Measurements from ENCODE around the gene RAP1A.

DNA sequence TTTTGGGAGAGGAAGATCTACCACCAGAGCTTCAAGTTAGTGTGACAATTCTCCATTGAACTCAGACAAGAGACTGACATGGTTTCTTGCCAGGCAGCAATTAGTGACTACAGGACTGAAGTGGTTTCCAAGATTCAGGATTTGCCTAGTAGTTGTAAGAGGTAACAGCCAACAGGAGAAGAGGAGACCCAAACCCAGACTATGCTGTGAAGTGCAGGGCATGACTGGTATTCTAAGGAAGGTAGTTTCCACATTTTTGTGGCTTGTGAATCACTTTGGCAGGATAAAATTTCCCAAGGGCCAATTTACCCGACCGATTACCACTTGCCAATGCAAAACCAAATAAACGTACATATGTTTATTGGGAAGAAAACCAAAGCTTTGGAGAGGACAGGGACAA lies 14.7 kb upstream of the RAP1A start:
- TF ChIP-seq, protein P1, sequence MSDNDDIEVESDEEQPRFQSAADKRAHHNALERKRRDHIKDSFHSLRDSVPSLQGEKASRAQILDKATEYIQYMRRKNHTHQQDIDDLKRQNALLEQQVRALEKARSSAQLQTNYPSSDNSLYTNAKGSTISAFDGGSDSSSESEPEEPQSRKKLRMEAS (CRISPR knock-in tag; IDR thresholded peaks at IDR 0.05) = no peak
- TF ChIP-seq, protein P2, sequence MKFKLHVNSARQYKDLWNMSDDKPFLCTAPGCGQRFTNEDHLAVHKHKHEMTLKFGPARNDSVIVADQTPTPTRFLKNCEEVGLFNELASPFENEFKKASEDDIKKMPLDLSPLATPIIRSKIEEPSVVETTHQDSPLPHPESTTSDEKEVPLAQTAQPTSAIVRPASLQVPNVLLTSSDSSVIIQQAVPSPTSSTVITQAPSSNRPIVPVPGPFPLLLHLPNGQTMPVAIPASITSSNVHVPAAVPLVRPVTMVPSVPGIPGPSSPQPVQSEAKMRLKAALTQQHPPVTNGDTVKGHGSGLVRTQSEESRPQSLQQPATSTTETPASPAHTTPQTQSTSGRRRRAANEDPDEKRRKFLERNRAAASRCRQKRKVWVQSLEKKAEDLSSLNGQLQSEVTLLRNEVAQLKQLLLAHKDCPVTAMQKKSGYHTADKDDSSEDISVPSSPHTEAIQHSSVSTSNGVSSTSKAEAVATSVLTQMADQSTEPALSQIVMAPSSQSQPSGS (CRISPR knock-in tag; IDR thresholded peaks at IDR 0.05; ENCODE audit: borderline replicate concordance, low read depth) = no peak
- TF ChIP-seq CREM (CRISPR knock-in tag; IDR thresholded peaks at IDR 0.05) (no peak), NFYB (CRISPR knock-in tag; conservative IDR thresholded peaks at IDR 0.05; ENCODE audit: low read depth) (no peak), ETV6 (CRISPR knock-in tag; IDR thresholded peaks at IDR 0.05) (no peak), ATF1 (CRISPR knock-in tag; IDR thresholded peaks at IDR 0.05) (no peak), NR3C1 (CRISPR knock-in tag; conservative IDR thresholded peaks at IDR 0.05; ENCODE audit: low read depth) (no peak), ELF4 (CRISPR knock-in tag; IDR thresholded peaks at IDR 0.05; ENCODE audit: low read depth) (no peak), ZNF317 (CRISPR knock-in tag; IDR thresholded peaks at IDR 0.05; ENCODE audit: borderline replicate concordance, low read depth) (no peak)
- TF ChIP-seq, protein P3, sequence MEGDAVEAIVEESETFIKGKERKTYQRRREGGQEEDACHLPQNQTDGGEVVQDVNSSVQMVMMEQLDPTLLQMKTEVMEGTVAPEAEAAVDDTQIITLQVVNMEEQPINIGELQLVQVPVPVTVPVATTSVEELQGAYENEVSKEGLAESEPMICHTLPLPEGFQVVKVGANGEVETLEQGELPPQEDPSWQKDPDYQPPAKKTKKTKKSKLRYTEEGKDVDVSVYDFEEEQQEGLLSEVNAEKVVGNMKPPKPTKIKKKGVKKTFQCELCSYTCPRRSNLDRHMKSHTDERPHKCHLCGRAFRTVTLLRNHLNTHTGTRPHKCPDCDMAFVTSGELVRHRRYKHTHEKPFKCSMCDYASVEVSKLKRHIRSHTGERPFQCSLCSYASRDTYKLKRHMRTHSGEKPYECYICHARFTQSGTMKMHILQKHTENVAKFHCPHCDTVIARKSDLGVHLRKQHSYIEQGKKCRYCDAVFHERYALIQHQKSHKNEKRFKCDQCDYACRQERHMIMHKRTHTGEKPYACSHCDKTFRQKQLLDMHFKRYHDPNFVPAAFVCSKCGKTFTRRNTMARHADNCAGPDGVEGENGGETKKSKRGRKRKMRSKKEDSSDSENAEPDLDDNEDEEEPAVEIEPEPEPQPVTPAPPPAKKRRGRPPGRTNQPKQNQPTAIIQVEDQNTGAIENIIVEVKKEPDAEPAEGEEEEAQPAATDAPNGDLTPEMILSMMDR (IDR thresholded peaks at IDR 0.05) = no peak
- TF ChIP-seq, protein P4, sequence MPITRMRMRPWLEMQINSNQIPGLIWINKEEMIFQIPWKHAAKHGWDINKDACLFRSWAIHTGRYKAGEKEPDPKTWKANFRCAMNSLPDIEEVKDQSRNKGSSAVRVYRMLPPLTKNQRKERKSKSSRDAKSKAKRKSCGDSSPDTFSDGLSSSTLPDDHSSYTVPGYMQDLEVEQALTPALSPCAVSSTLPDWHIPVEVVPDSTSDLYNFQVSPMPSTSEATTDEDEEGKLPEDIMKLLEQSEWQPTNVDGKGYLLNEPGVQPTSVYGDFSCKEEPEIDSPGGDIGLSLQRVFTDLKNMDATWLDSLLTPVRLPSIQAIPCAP (CRISPR knock-in tag; IDR thresholded peaks at IDR 0.05) = no peak
- TF ChIP-seq, protein P5, sequence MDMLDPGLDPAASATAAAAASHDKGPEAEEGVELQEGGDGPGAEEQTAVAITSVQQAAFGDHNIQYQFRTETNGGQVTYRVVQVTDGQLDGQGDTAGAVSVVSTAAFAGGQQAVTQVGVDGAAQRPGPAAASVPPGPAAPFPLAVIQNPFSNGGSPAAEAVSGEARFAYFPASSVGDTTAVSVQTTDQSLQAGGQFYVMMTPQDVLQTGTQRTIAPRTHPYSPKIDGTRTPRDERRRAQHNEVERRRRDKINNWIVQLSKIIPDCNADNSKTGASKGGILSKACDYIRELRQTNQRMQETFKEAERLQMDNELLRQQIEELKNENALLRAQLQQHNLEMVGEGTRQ (CRISPR knock-in tag; IDR thresholded peaks at IDR 0.05) = no peak
